Pancreas (tissue), 10 donors: Measurements from ENCODE around the gene WDPCP. TPM values are rescaled to one million over a fixed set of nuclear protein-coding genes. Genes with fewer than 3 reads are reported as not detected.

Source experiments
- ATAC-seq, 4 donors: fragments of 200-7000 bp; cut with Tn5 transposase; one replicate each; pipeline versions ENCODE4 v1.8.0 to v1.9.1; 2020; ENCODE audit warnings: mild to moderate bottlenecking in 4 of 4, moderate library complexity in 4 of 4
- DNase-seq, 6 donors: peaks; one replicate each; pipeline ENCODE4 v3.0.0-alpha.2; 2020
- FAIRE-seq: peaks from 2 replicates; lab custom pipeline; 2012; peaks lifted over from hg19 to GRCh38; lab: Jason Lieb, UNC
- H3K27ac ChIP-seq, 4 donors: fragments of 200-600 bp; sonication (generic); 1 replicate in 3 of 4; 2 replicates in 1 of 4; pipeline versions ENCODE4 v1.5.0 to v1.8.0; 2020
- H3K27me3 ChIP-seq, 4 donors: fragments of 200-600 bp; one replicate each; pipeline ENCODE4 v1.8.0; 2021
- H3K36me3 ChIP-seq, 3 donors: fragments of 200-600 bp; sonication (generic) in 1 of 3; one replicate each; pipeline versions ENCODE4 v1.5.0 to v1.8.0; 2020 to 2021
- H3K4me1 ChIP-seq, 3 donors: fragments of 200-600 bp; one replicate each; pipeline ENCODE4 v1.8.0; 2021
- H3K4me3 ChIP-seq, 4 donors: fragments of 200-600 bp; sonication (generic) in 2 of 4; one replicate each; pipeline versions ENCODE4 v1.5.0 to v1.8.0; 2020 to 2021
- H3K9me3 ChIP-seq, 4 donors: fragments of 200-600 bp; one replicate each; pipeline ENCODE4 v1.8.0; 2021
- CTCF ChIP-seq, 4 donors: fragments of 200-600 bp; sonication (generic) in 3 of 4; IDR thresholded peaks; one replicate each; pipeline versions ENCODE4 v1.5.0 to v1.8.0; 2021; ENCODE audit warnings: antibody characterized with exemption in 4 of 4
- WGBS, 2 donors: extraction: QIAGEN DNeasy Blood & Tissue Kit; methylation state at CpG; one replicate each; pipeline ENCODE4 v1.1.7; 2013; 5-methylcytosine and 5-hydroxymethylcytosine counted together
- intact Hi-C, 3 donors: fragments of 100-400 bp; cut with DNase I; formaldehyde crosslinking; loops; one replicate each; pipeline versions ENCODE4 v1.11.1 to v1.14.2; 2022
- polyA plus RNA-seq, 2 donors: library from polyadenylated mRNA; stranded (reverse); fragments of 200-250 nt; gene quantifications; one replicate each; pipeline ENCODE4 v1.2.3, GENCODE V29; 2013
- total RNA-seq, 6 donors: library from RNA; stranded (reverse); fragmentation: NEBNext Ultra II Directional in 4 of 6; extraction: Animal tissue kit (Norgen Biotek cat#: 25700) in 4 of 6; gene quantifications; one replicate each; pipeline versions ENCODE4 v1.2.1 to v1.2.4, GENCODE V29; 2021 to 2023
- donor health status: healthy with polysubstance abuse.
- donor health status: DM: no; HTN: no; CAD: no; lungs with moderate emphysema.
- donor health status: DM: no; HTN: no; CAD: no.
- donor health status: control.
- donor health status: control.
- donor health status: Bipolar disorder and iron deficiency.
- donor health status: DM: yes; HTN: yes; CAD: no.
- donor health status: DM: no; HTN: no; CAD: no.
- donor health status: DM: no; HTN: no; CAD: no.
- donor health status: DM: yes; HTN: yes; CAD: no.

The WDPCP gene
- total and polyA plus RNA-seq, 8 donors = 1.9 to 6.1 (median 4.2) TPM

GRCh38 chr2:63132020-63132419, 456.3 kb downstream of the WDPCP start:
- Histone ChIP-seq H3K27me3 (no peaks in the 10 kb centered on the region), H3K4me1 (no peaks in the 10 kb centered on the region), H3K4me3 (no peak overlapping the region), H3K36me3 (no peaks in the 10 kb centered on the region), H3K9me3 (no peaks in the 10 kb centered on the region), H3K27ac (no peak overlapping the region)
- TF ChIP-seq CTCF (IDR thresholded peaks at IDR 0.05) = no peak
- no peak for FAIRE-seq
- intact Hi-C loops = no loop called here
- no peak for ATAC-seq
- no peak for DNase-seq
- 87 to 96% methylated on average over 2 of the region's 2 CpGs for WGBS, 2 donors

- Histone ChIP-seq H3K4me3 (no peak overlapping the region), H3K36me3 (no peaks in the 10 kb centered on the region), H3K9me3 (no peaks in the 10 kb centered on the region), H3K4me1 (no peaks in the 10 kb centered on the region), H3K27me3 (no peaks in the 10 kb centered on the region), H3K27ac (no peak overlapping the region)
- no peak for ATAC-seq
- TF ChIP-seq CTCF (IDR thresholded peaks at IDR 0.05) = no peak
- DNase-seq = no peak
- intact Hi-C loops = no loop called here
- no peak for FAIRE-seq
- 95 to 97% methylated on average over 1 of the region's 1 CpG for WGBS, 2 donors
Observed at GRCh38 chr2:63131196-63131595, 457.1 kb downstream of the WDPCP start.

- Histone ChIP-seq H3K27ac (no peak overlapping the region), H3K9me3 (no peaks in the 10 kb centered on the region), H3K27me3 (no peaks in the 10 kb centered on the region), H3K36me3 (no peaks in the 10 kb centered on the region), H3K4me3 (no peak overlapping the region), H3K4me1 (no peaks in the 10 kb centered on the region)
- FAIRE-seq (no peak), DNase-seq (no peak), ATAC-seq (no peak)
- no peak for TF ChIP-seq CTCF (IDR thresholded peaks at IDR 0.05)
- intact Hi-C loops = no loop called here
- WGBS, 2 donors = 89 to 97% methylated on average over 4 of the region's 4 CpGs
Observed at GRCh38 chr2:63127594-63127993, 460.7 kb downstream of the WDPCP start.

- FAIRE-seq = no peak
- TF ChIP-seq CTCF (IDR thresholded peaks at IDR 0.05) = no peak
Observed at GRCh38 chr2:63124850-63125249, 463.4 kb downstream of the WDPCP start.

GRCh38 chr2:63124218-63124617, 464.1 kb downstream of the WDPCP start:
- intact Hi-C loops = no loop called here
- Histone ChIP-seq H3K4me1 (no peaks in the 10 kb centered on the region), H3K27ac (no peak overlapping the region), H3K9me3 (no peaks in the 10 kb centered on the region), H3K27me3 (no peaks in the 10 kb centered on the region), H3K36me3 (no peaks in the 10 kb centered on the region), H3K4me3 (no peak overlapping the region)
- WGBS, 2 donors = 70 to 73% methylated on average over 2 of the region's 2 CpGs
- no peak for FAIRE-seq
- no peak for ATAC-seq
- no peak for TF ChIP-seq CTCF (IDR thresholded peaks at IDR 0.05)
- DNase-seq = no peak

More at GRCh38 chr2:63124850-63125249, 463.4 kb downstream of the WDPCP start:
- Histone ChIP-seq H3K9me3 (no peaks in the 10 kb centered on the region), H3K27me3 (no peaks in the 10 kb centered on the region), H3K36me3 (no peaks in the 10 kb centered on the region), H3K27ac (no peak overlapping the region), H3K4me3 (no peak overlapping the region), H3K4me1 (no peaks in the 10 kb centered on the region)
- DNase-seq (no peak), ATAC-seq (no peak)
- 80 to 83% methylated on average over 3 of the region's 3 CpGs for WGBS, 2 donors
- intact Hi-C loops = no loop called here
